HEK293 (cell line): Measurements from ENCODE around the gene SELENOI.

Experiments used
- CTCF ChIA-PET: fragments of 350-600 bp; formaldehyde crosslinking; extraction: SDS; loops from one replicate; lab custom pipeline; 2021; ENCODE audit warnings: antibody characterized with exemption; lab: Yijun Ruan, JAX
- POLR2A ChIA-PET: fragments of 300-600 bp; formaldehyde crosslinking; extraction: SDS; loops from one replicate; lab custom pipeline; 2020; ENCODE audit warnings: antibody characterized with exemption, inconsistent platforms; lab: Yijun Ruan, JAX
- H3K27ac ChIP-seq: fragments of 200-500 bp; sonication (Bioruptor generic); 2 replicates; pipeline ENCODE4 v1.5.1; 2014; ENCODE audit warnings: low read depth, low read length, control low read depth, inconsistent platforms; ENCODE audit errors: extremely low read depth
- H3K36me3 ChIP-seq, 2 experiments: fragments of 200-500 bp in 1 of 2; sonication (Bioruptor generic) in 1 of 2; 1 replicate in 1 of 2; 2 replicates in 1 of 2; pipeline ENCODE4 v1.5.1; 2014 to 2017; ENCODE audit warnings: inconsistent platforms in 2 of 2, low read length in 2 of 2; ENCODE audit not compliant: control insufficient read depth in 2 of 2, insufficient read depth in 1 of 2
- H3K4me1 ChIP-seq: fragments of 200-500 bp; sonication (Bioruptor generic); 2 replicates; pipeline ENCODE4 v1.5.1; 2014; ENCODE audit warnings: mild to moderate bottlenecking, low read length, inconsistent platforms; ENCODE audit not compliant: control insufficient read depth, insufficient read depth
- H3K4me3 ChIP-seq: 2 replicates; pipeline ENCODE4 v1.5.1; 2011; ENCODE audit warnings: low read depth, mild to moderate bottlenecking, control low read depth, low read length, moderate library complexity
- H3K9me3 ChIP-seq: fragments of 200-500 bp; sonication (Bioruptor generic); 2 replicates; pipeline ENCODE4 v1.5.1; 2014; ENCODE audit warnings: low read depth, low read length, inconsistent platforms; ENCODE audit not compliant: control insufficient read depth, insufficient read depth
- GFI1B ChIP-seq: fragments of 450-650 bp; formaldehyde crosslinking; IDR thresholded peaks from 2 replicates; pipeline ENCODE4 v1.5.1; 2016; ENCODE audit warnings: missing biosample characterization, missing genetic modification characterization
- HOXA7 ChIP-seq: sonication (generic); formaldehyde crosslinking; IDR thresholded peaks from 2 replicates; pipeline ENCODE4 v1.8.1; 2022; ENCODE audit warnings: missing genetic modification reagents, borderline replicate concordance
- KLF16 ChIP-seq: fragments of 450-650 bp; formaldehyde crosslinking; IDR thresholded peaks from 2 replicates; pipeline ENCODE4 v1.5.1; 2017; ENCODE audit warnings: missing biosample characterization, missing genetic modification characterization
- MYNN ChIP-seq: fragments of 450-650 bp; formaldehyde crosslinking; IDR thresholded peaks from 2 replicates; pipeline ENCODE4 v1.5.1; 2016; ENCODE audit warnings: missing biosample characterization, missing genetic modification characterization, borderline replicate concordance
- REPIN1 ChIP-seq: fragments of 450-650 bp; formaldehyde crosslinking; IDR thresholded peaks from 2 replicates; pipeline ENCODE4 v1.5.1; 2017; ENCODE audit warnings: missing biosample characterization, missing genetic modification characterization, low read depth
- SCRT1 ChIP-seq: fragments of 450-650 bp; formaldehyde crosslinking; IDR thresholded peaks from 2 replicates; pipeline ENCODE4 v1.5.1; 2016; ENCODE audit warnings: missing biosample characterization, missing genetic modification characterization, borderline replicate concordance
- SETDB1 ChIP-seq: IDR thresholded peaks from one replicate; pipeline ENCODE4 v1.6.1; 2017; ENCODE audit warnings: mild to moderate bottlenecking, low read length, moderate library complexity, mixed read lengths; ENCODE audit not compliant: insufficient read length
- TCF7L2 ChIP-seq: IDR thresholded peaks from 2 replicates; pipeline ENCODE4 v1.6.1; 2011; ENCODE audit warnings: low read depth, mild to moderate bottlenecking, inconsistent platforms, low read length, moderate library complexity, borderline replicate concordance
- WT1 ChIP-seq: fragments of 450-650 bp; formaldehyde crosslinking; IDR thresholded peaks from 2 replicates; pipeline ENCODE4 v1.5.1; 2016; ENCODE audit warnings: missing biosample characterization, missing genetic modification characterization
- ZBTB17 ChIP-seq: fragments of 450-650 bp; formaldehyde crosslinking; IDR thresholded peaks from 2 replicates; pipeline ENCODE4 v1.5.1; 2016; ENCODE audit warnings: missing biosample characterization, missing genetic modification characterization
- ZFP41 ChIP-seq: fragments of 450-650 bp; formaldehyde crosslinking; IDR thresholded peaks from 2 replicates; pipeline ENCODE4 v1.5.1; 2016; ENCODE audit warnings: missing biosample characterization, missing genetic modification characterization, borderline replicate concordance
- ZFP69B ChIP-seq: fragments of 450-650 bp; formaldehyde crosslinking; IDR thresholded peaks from 2 replicates; pipeline ENCODE4 v1.5.1; 2016; ENCODE audit warnings: missing biosample characterization, missing genetic modification characterization
- ZNF114 ChIP-seq: fragments of 450-650 bp; formaldehyde crosslinking; IDR thresholded peaks from 2 replicates; pipeline ENCODE4 v1.5.0; 2017; ENCODE audit warnings: missing biosample characterization, missing genetic modification characterization
- ZNF132 ChIP-seq: fragments of 450-650 bp; formaldehyde crosslinking; IDR thresholded peaks from 2 replicates; pipeline ENCODE4 v1.5.1; 2017; ENCODE audit warnings: missing biosample characterization, missing genetic modification characterization, borderline replicate concordance
- ZNF155 ChIP-seq: fragments of 450-650 bp; formaldehyde crosslinking; IDR thresholded peaks from 2 replicates; pipeline ENCODE4 v1.5.1; 2016; ENCODE audit warnings: missing biosample characterization, missing genetic modification characterization
- ZNF214 ChIP-seq: fragments of 450-650 bp; formaldehyde crosslinking; IDR thresholded peaks from 2 replicates; pipeline ENCODE4 v1.5.1; 2017; ENCODE audit warnings: missing biosample characterization, mild to moderate bottlenecking, missing genetic modification characterization, borderline replicate concordance
- ZNF248 ChIP-seq: fragments of 450-650 bp; formaldehyde crosslinking; IDR thresholded peaks from 2 replicates; pipeline ENCODE4 v1.5.1; 2017; ENCODE audit warnings: missing biosample characterization, missing genetic modification characterization
- ZNF266 ChIP-seq: fragments of 450-650 bp; formaldehyde crosslinking; IDR thresholded peaks from 2 replicates; pipeline ENCODE4 v1.5.1; 2016; ENCODE audit warnings: missing biosample characterization, missing genetic modification characterization, low read depth
- ZNF302 ChIP-seq: fragments of 450-650 bp; formaldehyde crosslinking; IDR thresholded peaks from 2 replicates; pipeline ENCODE4 v1.5.1; 2016; ENCODE audit warnings: missing biosample characterization, missing genetic modification characterization, low read depth
- ZNF311 ChIP-seq: fragments of 450-650 bp; formaldehyde crosslinking; IDR thresholded peaks from 2 replicates; pipeline ENCODE4 v1.5.1; 2017; ENCODE audit warnings: missing biosample characterization, missing genetic modification characterization, borderline replicate concordance
- ZNF350 ChIP-seq: fragments of 450-650 bp; formaldehyde crosslinking; IDR thresholded peaks from 2 replicates; pipeline ENCODE4 v1.5.0; 2017; ENCODE audit warnings: missing biosample characterization, mild to moderate bottlenecking, missing genetic modification characterization
- ZNF416 ChIP-seq: fragments of 450-650 bp; formaldehyde crosslinking; IDR thresholded peaks from 2 replicates; pipeline ENCODE4 v1.5.1; 2016; ENCODE audit warnings: missing biosample characterization, missing genetic modification characterization
- ZNF610 ChIP-seq: fragments of 450-650 bp; formaldehyde crosslinking; IDR thresholded peaks from 2 replicates; pipeline ENCODE4 v1.5.1; 2016; ENCODE audit warnings: missing biosample characterization, missing genetic modification characterization, borderline replicate concordance
- ZNF621 ChIP-seq: fragments of 450-650 bp; formaldehyde crosslinking; IDR thresholded peaks from 2 replicates; pipeline ENCODE4 v1.5.1; 2017; ENCODE audit warnings: missing biosample characterization, missing genetic modification characterization
- ZNF664 ChIP-seq: fragments of 450-650 bp; formaldehyde crosslinking; IDR thresholded peaks from 2 replicates; pipeline ENCODE4 v1.5.1; 2016; ENCODE audit warnings: missing biosample characterization, missing genetic modification characterization
- ZNF791 ChIP-seq: fragments of 450-650 bp; formaldehyde crosslinking; IDR thresholded peaks from 2 replicates; pipeline ENCODE4 v1.5.1; 2016; ENCODE audit warnings: missing biosample characterization, missing genetic modification characterization
- ZNF830 ChIP-seq: fragments of 450-650 bp; IDR thresholded peaks from 2 replicates; pipeline ENCODE4 v1.5.0; 2018; ENCODE audit warnings: missing biosample characterization, missing genetic modification characterization, low read depth, mild to moderate bottlenecking, moderate library complexity
- ZSCAN23 ChIP-seq: fragments of 450-650 bp; formaldehyde crosslinking; IDR thresholded peaks from 2 replicates; pipeline ENCODE4 v1.5.1; 2016; ENCODE audit warnings: missing biosample characterization, missing genetic modification characterization
- TF ChIP-seq, protein P1 (sequence below): fragments of 450-650 bp; formaldehyde crosslinking; IDR thresholded peaks from 2 replicates; pipeline ENCODE4 v1.5.1; 2016; ENCODE audit warnings: missing biosample characterization, missing genetic modification characterization, low read depth
- TF ChIP-seq, protein P2 (sequence below): fragments of 450-650 bp; formaldehyde crosslinking; IDR thresholded peaks from 2 replicates; pipeline ENCODE4 v1.5.1; 2016; ENCODE audit warnings: missing biosample characterization, missing genetic modification characterization, low read depth
- TF ChIP-seq, protein P3 (sequence below): fragments of 450-650 bp; formaldehyde crosslinking; IDR thresholded peaks from 2 replicates; pipeline ENCODE4 v1.5.1; 2016; ENCODE audit warnings: missing biosample characterization, missing genetic modification characterization, borderline replicate concordance

SELENOI gene

DNA sequence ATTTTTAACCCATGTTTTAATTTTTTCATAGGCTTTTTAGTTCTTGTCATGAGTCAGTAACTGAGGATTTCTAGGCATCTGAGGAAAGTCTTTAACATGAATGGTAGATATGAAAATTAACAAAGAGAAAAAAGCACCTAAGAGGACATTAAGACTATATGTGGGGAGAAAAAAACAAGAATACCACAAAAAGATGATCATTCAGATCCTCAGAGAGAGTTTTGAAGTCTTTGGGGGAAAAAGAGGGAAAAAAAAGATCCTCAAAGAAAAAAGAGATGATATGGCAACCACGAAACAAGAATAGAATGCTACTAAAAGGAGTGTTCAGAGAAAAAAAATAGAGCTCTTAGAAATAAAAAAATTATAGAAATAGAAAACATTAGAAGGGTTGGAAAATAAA lies 63.8 kb downstream of the SELENOI start:
- POLR2A ChIA-PET, result no interaction called here
- TF ChIP-seq ZNF350 (tag by site-specific recombination) (no peak), ZNF311 (tag by site-specific recombination) (no peak), SCRT1 (tag by site-specific recombination) (no peak), ZNF416 (tag by site-specific recombination) (no peak), ZNF132 (tag by site-specific recombination) (no peak), ZFP69B (no peak), ZNF610 (tag by site-specific recombination) (no peak), ZNF155 (tag by site-specific recombination) (no peak), GFI1B (tag by site-specific recombination) (no peak), ZNF664 (tag by site-specific recombination) (no peak), ZNF266 (tag by site-specific recombination) (no peak), ZNF302 (no peak), MYNN (tag by site-specific recombination) (no peak)
- TF ChIP-seq, protein P1, sequence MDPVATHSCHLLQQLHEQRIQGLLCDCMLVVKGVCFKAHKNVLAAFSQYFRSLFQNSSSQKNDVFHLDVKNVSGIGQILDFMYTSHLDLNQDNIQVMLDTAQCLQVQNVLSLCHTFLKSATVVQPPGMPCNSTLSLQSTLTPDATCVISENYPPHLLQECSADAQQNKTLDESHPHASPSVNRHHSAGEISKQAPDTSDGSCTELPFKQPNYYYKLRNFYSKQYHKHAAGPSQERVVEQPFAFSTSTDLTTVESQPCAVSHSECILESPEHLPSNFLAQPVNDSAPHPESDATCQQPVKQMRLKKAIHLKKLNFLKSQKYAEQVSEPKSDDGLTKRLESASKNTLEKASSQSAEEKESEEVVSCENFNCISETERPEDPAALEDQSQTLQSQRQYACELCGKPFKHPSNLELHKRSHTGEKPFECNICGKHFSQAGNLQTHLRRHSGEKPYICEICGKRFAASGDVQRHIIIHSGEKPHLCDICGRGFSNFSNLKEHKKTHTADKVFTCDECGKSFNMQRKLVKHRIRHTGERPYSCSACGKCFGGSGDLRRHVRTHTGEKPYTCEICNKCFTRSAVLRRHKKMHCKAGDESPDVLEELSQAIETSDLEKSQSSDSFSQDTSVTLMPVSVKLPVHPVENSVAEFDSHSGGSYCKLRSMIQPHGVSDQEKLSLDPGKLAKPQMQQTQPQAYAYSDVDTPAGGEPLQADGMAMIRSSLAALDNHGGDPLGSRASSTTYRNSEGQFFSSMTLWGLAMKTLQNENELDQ (tag by site-specific recombination), result no peak
- TF ChIP-seq, protein P2, sequence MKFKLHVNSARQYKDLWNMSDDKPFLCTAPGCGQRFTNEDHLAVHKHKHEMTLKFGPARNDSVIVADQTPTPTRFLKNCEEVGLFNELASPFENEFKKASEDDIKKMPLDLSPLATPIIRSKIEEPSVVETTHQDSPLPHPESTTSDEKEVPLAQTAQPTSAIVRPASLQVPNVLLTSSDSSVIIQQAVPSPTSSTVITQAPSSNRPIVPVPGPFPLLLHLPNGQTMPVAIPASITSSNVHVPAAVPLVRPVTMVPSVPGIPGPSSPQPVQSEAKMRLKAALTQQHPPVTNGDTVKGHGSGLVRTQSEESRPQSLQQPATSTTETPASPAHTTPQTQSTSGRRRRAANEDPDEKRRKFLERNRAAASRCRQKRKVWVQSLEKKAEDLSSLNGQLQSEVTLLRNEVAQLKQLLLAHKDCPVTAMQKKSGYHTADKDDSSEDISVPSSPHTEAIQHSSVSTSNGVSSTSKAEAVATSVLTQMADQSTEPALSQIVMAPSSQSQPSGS (tag by site-specific recombination), result no peak
- Histone ChIP-seq H3K4me3 (no peak overlapping the region), H3K27ac (no peak overlapping the region), H3K4me1 (no peaks in the 10 kb centered on the region), H3K9me3 (no peaks in the 10 kb centered on the region), H3K36me3 (no peaks in the 10 kb centered on the region)
- CTCF ChIA-PET, result interaction anchor here (0.6 kb wide), 1 partner anchor 67 kb away, joined by 3 read pairs; no protein-coding TSS in a partner anchor

DNA sequence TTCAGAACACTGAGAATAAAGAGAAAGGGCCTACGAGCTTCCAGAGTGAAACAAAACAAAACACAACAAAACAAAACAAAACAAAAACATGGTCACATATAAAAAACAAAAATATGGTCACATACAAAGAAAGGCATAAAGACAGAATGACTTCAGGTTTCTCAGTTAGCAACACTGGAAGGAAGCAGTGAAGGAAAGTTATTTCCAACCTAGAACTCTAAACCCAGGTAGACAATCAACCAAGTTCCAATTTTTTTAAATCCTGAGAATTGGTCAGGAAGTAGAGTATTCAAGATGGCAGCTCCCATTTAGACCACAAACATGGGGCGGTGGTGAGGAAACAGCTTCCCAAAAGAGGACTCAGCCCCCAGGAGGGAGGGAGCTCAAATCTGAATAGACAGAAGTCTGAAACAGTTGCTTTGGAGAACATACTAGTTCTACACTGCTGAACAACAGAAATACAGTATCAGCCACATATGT lies 64.9 kb downstream of the SELENOI start:
- ChIA-PET CTCF (no interaction called here), POLR2A (no interaction called here)
- no peaks in the 10 kb centered on the region for H3K4me1 ChIP-seq
- no peaks in the 10 kb centered on the region for H3K9me3 ChIP-seq
- no peaks in the 10 kb centered on the region for H3K36me3 ChIP-seq
- H3K27ac ChIP-seq, result no peak overlapping the region
- no peak overlapping the region for H3K4me3 ChIP-seq
- TF ChIP-seq KLF16 (tag by site-specific recombination), result no peak
- TF ChIP-seq SETDB1, result no peak
- TF ChIP-seq WT1 (tag by site-specific recombination), result no peak
- TF ChIP-seq ZNF610 (tag by site-specific recombination), result no peak
- no peak for TF ChIP-seq ZFP41 (tag by site-specific recombination)
- TF ChIP-seq, protein P3, sequence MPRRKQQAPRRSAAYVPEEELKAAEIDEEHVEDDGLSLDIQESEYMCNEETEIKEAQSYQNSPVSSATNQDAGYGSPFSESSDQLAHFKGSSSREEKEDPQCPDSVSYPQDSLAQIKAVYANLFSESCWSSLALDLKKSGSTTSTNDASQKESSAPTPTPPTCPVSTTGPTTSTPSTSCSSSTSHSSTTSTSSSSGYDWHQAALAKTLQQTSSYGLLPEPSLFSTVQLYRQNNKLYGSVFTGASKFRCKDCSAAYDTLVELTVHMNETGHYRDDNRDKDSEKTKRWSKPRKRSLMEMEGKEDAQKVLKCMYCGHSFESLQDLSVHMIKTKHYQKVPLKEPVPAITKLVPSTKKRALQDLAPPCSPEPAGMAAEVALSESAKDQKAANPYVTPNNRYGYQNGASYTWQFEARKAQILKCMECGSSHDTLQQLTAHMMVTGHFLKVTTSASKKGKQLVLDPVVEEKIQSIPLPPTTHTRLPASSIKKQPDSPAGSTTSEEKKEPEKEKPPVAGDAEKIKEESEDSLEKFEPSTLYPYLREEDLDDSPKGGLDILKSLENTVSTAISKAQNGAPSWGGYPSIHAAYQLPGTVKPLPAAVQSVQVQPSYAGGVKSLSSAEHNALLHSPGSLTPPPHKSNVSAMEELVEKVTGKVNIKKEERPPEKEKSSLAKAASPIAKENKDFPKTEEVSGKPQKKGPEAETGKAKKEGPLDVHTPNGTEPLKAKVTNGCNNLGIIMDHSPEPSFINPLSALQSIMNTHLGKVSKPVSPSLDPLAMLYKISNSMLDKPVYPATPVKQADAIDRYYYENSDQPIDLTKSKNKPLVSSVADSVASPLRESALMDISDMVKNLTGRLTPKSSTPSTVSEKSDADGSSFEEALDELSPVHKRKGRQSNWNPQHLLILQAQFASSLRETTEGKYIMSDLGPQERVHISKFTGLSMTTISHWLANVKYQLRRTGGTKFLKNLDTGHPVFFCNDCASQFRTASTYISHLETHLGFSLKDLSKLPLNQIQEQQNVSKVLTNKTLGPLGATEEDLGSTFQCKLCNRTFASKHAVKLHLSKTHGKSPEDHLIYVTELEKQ (tag by site-specific recombination), result no peak
- no peak for TF ChIP-seq ZBTB17 (tag by site-specific recombination)
- TF ChIP-seq ZNF830 (tag by site-specific recombination), result no peak
- no peak for TF ChIP-seq ZNF248 (tag by site-specific recombination)
- TF ChIP-seq ZNF791 (tag by site-specific recombination), result no peak
- TF ChIP-seq ZNF114, result no peak
- TF ChIP-seq ZNF214 (tag by site-specific recombination), result no peak
- TF ChIP-seq ZSCAN23 (tag by site-specific recombination), result no peak
- TF ChIP-seq ZNF621 (tag by site-specific recombination), result no peak
- no peak for TF ChIP-seq HOXA7 (CRISPR knock-in tag)
- no peak for TF ChIP-seq TCF7L2
- TF ChIP-seq REPIN1, result no peak
